Activated gamma-delta T cell treated with anti-CD3 and anti-CD28 coated beads, Interleukin-2, amount 50 U/mL, for 16 hours (primary cell): ENCODE results near the gene ZFP36L1.

Experiments
- DNase-seq: peaks from one replicate; pipeline ENCODE4 v3.0.0-alpha.2; 2020; ENCODE audit warnings: low read depth

Gene ZFP36L1

DNA sequence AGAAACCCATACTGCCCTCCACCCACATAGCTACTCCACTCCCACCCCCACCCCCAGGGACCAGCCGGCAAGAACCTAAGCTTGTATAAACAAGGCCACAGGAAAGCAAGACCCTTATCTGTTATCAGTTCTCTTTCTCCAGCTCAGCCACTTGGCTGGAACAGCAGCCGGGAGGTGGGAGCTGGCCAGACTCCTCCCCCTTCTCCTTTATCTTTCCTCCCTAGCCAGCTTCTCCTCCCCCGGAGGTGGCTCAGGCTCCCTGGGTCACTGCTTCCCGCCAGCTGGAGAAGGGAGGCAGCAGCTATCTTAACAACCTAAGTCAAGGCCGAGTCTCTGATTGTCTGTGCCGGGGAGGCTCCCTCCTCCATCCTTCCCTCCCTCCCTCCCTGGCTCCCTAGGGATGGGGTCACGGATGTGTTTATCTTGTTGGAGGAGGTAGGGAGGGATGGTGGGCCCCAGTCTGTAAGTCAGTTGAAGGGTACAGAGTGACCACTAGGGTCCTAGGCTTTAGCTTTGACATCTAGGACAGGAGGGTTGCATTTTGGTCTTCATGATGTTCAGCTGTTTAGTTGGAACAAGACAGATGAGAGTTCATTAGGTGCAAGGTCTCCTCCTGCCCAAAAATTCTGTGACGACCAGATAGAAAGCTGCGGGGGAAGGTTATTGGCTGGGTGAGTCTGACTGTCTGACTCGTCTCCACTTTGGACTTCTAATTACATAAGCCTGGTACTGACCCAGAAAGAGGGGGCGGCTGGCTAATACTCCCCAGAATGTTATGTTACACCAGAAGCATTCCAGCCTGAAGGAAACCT is 29.7 kb downstream of the ZFP36L1 start:
- no peak for DNase-seq

DNA sequence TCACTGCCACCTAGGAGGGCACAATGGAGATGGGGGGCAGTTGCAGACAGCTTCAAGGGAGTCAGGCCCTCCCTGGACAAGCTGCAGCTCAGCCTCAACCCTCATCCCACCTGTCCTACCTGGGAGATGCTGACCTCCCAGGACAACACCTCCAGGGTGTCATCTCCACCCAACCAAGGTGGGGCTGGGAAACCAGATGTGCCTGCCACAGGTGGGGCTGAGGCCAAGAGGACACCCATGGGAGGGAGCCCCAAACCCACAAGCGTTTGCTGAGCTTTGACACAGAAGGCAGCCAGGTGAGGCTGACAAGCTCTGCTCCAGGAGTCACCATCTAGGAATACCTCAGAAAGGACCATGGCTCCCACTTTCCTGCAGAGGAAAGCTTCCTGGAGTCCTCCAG is 31.5 kb downstream of the ZFP36L1 start:
- DNase-seq: no peak

- no peak for DNase-seq
Observed at GRCh38 chr14:68760761-68761160, 32.1 kb downstream of the ZFP36L1 start.

DNA sequence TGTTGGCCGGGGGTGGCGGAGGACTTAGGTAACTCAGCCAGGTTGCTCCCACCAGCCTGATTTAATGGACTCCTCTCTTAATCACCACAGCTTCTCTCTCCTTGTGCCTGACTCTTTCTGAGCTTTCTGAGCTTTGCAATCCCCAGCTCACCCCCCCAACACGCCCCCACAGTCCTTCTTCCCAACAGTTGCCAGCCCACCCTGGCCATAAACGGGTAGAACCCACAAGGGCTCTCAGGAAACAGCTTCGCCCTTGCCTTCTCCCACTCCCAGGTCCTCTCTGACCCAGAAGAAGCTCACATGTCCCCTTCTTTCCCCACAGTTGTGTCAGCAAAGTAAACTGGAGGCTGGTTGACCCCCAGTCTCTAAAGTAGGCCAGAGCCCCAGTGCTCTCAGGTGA is 32.9 kb downstream of the ZFP36L1 start:
- no peak for DNase-seq

GRCh38 chr14:68759017-68759560 is 33.8 kb downstream of the ZFP36L1 start:
- no peak for DNase-seq

DNA sequence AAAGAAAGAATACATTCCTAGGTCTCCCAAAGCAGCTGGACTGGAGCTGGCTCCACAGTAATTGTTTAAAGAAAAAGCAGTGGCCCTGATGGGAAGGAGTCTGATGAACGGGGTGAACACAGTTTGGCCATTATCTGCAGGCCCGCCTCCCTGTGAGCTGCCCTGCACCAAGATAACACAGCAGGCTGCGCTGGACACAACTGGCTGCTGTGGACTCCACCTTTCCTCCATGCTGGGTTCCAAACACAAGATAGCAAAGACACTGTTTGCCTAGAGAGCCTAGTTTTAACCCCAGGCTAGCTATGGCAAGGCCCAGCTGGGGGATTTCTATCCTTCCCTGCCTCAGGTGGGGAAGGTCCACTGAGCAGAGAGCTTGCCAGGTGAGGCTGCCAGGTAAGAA is 34.6 kb downstream of the ZFP36L1 start:
- no peak for DNase-seq

DNA sequence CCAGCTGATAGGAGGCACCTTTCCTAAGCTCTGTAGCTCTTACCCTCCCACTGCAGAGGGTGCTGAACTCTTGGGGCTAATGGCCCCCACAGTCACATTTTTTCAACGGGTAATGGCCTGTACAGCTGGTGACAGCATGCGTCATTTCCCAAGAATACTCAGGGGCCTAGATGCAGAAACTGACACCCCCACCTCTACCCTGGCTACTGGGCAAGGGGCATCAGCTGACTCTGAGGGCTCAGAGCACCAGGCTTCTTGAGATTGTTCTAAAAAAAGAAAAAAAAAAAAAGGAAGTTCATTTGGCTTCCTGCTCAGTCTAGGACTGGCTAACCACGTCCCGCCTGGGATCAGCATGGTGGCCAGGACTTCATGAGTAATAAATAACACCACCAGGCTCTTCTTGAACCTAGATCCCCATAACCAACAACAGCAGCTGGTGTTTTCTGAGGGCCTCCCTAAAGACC is 35.2 kb downstream of the ZFP36L1 start:
- DNase-seq: no peak

- no peak for DNase-seq
Observed at GRCh38 chr14:68756734-68757133, 36.1 kb downstream of the ZFP36L1 start.

- DNase-seq: no peak
Observed at GRCh38 chr14:68756000-68756481, 36.8 kb downstream of the ZFP36L1 start.

DNA sequence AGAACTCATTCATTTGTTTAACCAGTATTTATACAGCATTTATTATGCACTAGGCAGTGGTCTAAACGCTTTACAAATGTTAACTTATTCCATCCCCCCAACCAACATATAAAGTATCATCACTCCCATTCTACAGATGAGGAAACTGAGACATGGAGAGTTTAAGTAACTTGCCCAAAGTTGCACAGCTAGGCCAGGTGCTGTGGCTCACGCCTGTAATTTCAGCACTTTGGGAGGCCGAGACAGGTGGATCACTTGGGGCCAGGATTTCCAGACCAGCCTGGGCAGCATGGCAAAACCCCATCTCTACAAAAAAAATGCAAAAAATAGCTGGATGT is 37.9 kb downstream of the ZFP36L1 start:
- no peak for DNase-seq

GRCh38 chr14:68753690-68754089 is 39.2 kb downstream of the ZFP36L1 start:
- DNase-seq: no peak

DNA sequence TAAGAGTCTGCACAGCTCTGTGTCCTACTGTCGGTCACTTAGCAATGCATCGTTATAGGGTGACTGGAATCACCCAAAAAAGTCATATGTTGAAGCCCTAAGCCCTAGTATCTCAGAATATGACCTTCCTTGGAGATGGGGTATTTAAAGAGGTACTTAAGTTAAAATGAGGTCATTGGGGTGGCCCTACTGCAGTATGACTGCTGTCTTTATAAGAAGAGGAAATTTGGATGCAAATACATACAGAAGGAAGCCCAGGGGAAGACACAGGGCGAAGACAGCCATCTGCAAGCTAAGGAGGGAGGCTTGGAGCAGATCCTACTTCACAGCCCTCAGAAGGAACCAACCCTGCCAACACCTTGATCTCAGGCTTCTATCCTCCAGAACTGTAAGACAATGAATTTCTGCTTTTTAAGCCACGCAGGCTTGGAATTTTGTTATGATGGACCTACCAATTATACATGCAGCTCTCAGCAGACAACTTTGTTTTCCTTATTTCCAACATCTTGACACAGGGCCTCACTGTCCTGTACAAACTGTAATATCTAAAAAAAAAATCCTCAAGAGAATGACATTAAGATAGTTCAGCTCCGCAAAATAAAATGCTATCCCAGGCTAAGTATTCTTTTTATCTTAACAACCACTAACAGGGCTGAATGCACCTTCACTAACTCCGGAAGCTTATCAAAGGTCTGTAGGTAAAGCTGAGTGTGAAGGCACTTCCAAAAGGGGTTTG is 40.4 kb downstream of the ZFP36L1 start:
- no peak for DNase-seq

DNA sequence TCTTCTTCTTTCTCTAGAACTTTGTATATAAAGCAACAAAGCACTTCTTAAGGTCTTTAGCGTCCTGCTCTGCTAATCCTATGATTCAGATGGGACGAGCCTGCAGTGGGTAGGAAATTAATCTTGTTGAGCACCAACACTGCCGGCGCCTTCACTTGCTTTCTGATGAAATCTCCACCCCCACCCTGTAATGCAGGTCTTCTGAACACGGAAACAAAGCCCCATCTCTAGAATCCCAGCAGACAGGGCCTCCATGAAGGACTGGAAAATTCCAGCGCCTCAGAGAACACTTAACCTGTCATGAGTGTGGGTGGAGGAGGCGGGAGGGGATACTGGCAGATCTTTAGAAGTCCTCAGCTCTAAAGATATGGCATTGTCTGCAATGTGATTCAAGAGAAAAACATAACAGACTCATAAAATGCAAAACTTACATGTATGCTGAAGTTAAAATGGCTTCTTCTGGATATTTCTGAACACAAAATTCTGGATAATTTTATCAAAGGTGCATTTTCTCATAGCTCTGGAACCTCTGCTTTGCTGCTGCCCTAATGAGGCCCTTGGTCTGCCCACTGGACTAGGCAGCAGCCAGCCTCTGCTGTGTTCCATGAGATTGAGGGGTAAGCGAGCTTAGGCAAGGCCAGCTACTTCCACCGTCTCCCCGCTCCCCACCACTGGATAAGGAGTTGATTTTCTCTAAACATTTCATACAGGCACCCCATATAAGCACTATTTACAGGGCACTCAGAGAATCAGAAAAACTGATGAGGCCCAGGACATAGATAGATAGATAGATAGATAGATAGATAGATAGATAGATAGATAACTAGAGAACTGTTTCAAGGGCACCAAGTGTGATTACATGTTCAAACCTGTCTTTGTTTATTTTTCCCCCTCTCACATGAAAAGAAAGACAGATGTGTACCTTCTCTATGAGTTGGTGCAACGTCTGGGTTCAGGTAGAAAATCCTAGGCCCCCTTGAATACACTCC is 43.1 kb downstream of the ZFP36L1 start:
- DNase-seq: no peak

DNA sequence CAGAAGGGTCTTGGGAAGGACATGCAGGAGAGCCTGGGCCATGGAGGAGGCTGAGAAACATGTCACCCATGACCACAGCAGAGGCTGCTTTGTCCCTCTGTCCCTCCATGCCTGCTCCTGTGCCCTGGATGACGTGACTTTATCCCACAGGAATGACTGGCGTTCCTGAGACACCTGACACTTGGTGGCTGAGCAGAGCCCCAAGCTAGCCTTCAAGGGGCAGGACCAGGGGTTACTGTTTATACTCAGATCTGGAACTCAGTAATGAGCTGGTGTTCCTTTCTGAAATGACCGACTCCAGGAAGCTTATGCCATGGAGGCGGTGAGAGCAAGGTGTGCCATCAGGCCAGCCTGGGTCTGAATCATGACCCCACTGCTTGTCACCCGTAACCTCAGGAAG is 44.2 kb downstream of the ZFP36L1 start:
- DNase-seq: no peak

DNA sequence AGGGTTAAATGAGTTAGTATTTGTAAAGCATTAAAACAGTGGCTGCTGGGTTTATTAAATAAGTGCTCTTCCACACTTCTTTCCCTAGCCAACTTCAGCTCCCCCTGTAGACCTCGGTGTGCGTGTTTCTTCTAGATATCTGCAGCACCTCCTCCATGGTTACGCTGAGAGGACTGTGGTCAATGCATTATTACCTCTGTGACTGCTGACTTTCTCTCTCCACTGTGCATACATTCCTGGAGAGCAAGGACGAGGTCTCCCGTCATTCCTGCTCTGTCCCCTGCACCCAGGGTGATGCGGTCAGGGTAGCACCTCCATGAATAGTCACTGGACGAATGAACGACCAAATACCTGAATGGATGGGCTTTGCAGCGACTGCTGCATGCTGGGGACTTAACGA is 44.6 kb downstream of the ZFP36L1 start:
- DNase-seq: no peak

DNA sequence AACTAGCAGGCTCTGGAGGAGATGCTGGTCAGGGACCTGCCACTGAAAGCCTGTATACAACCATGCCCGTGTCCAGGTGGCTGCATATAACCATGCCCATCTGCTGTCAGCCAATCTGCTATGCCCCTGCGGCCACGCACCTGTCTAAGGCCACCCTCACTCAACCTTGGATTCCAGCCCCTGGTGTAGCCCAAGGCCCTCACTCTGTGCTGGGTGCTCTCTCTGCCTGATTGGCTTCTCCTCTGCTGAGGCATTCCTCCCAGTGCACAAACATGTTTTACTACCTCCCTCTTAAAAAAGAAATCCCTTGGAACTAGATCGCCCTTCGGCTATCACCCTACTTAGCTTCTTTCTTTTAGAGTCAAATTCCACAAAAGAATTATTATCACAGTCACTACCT is 45.5 kb downstream of the ZFP36L1 start:
- no peak for DNase-seq

GRCh38 chr14:68744613-68745012 is 48.3 kb downstream of the ZFP36L1 start:
- no peak for DNase-seq

DNA sequence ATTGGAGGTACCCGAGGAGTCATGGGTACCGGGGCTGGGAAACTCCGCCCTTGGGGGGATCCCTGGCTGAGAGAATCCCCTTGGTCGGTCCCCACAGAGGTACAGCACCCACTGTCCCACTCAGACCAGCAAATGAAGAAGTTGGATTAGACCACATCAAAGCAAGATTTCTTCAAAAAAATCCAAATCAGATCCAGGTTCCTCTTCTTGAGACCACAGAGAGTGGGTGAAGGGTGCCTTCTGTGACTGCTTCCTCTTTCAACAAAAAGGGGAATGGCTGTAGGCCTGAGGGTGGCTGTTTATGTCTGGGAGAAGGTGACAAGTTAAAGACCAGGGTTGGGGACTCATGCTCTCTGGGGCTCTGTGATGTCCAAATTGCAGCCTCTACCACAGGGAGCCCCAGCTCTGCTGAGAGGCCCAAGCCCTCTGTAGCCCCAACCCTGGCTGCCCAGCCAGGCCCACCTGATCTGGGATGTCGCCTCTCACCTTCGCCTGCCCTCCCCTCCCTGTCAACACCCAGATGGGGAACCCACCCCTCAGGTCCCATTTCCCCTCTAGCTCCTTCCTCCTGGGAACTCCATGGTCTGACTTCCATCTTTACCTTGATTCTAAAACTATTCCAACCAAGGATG is 50.9 kb downstream of the ZFP36L1 start:
- DNase-seq: no peak

DNA sequence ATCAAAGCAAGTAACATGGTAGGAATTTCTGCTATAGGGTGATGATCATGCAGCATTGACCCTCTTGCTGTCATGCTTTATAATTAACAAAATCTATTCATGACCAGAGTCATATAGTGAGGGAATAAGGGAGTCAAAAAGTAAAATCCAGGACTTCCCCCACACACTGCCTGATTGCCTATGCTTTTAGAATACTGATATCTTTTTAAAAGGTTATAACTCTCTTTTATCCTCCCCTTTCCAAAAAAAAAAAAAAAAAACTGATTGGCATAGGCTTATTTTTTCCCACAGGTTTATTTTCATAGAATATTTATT is 51.4 kb downstream of the ZFP36L1 start:
- DNase-seq: no peak

DNA sequence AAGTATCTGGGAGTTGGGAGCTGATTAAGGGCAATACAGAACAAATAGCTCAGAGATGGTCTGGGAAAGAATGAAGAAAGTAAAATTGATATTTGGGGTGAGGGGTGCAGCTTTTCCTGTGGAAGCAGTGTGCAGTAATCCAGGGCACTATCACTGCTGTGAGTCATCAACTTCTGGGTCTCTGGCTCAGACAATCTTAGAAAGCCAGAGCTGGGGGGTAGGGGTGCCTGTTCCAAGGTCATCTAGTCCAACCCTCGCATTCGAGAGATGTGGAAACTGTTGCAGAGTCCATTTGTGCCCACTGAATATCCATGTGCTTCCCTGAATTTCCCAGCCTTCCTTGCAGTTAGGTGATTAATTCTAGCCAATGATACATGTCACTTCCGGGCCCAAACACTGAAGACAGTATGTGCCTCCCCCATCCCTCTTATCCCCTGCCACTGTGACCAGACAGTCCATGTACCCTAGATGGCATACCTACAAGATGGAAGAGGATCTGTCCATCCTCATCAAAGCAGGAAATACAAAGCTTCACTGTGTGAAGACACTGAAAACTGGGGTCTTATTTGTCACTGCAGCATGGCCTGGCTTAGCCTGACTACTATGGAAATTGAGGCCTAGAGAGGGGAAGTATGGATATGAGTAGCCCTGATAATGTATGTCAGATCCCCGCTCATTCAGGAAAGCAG is 51.9 kb downstream of the ZFP36L1 start:
- no peak for DNase-seq

GRCh38 chr14:68739701-68740100 is 53.2 kb downstream of the ZFP36L1 start:
- DNase-seq: no peak
